Upper lobe of right lung (tissue), 1 donor: Measurements from ENCODE around the gene NOTCH1. TPM values are rescaled to one million over a fixed set of nuclear protein-coding genes. Genes with fewer than 3 reads are reported as not detected.

ENCODE experiments used
- ATAC-seq: fragments of 200-7000 bp; cut with Tn5 transposase; one replicate; pipeline ENCODE4 v1.9.1; 2020; ENCODE audit warnings: mild to moderate bottlenecking, moderate library complexity
- DNase-seq: peaks from one replicate; pipeline ENCODE4 v3.0.0-alpha.2; 2020
- H3K27ac ChIP-seq: fragments of 200-600 bp; one replicate; pipeline ENCODE4 v1.8.0; 2022
- H3K27me3 ChIP-seq: fragments of 200-600 bp; one replicate; pipeline ENCODE4 v1.8.0; 2022; ENCODE audit warnings: mild to moderate bottlenecking
- H3K36me3 ChIP-seq: fragments of 200-600 bp; one replicate; pipeline ENCODE4 v1.8.0; 2022
- H3K4me1 ChIP-seq: fragments of 200-600 bp; one replicate; pipeline ENCODE4 v1.8.0; 2022
- H3K4me3 ChIP-seq: fragments of 200-600 bp; one replicate; pipeline ENCODE4 v1.8.0; 2022; ENCODE audit warnings: mild to moderate bottlenecking
- H3K9me3 ChIP-seq: fragments of 200-600 bp; one replicate; pipeline ENCODE4 v1.8.0; 2022
- CTCF ChIP-seq: fragments of 200-600 bp; IDR thresholded peaks from one replicate; pipeline ENCODE4 v1.8.0; 2022; ENCODE audit warnings: antibody characterized with exemption
- intact Hi-C: fragments of 100-400 bp; cut with DNase I; formaldehyde crosslinking; loops from one replicate; pipeline ENCODE4 v1.11.0; 2022
- total RNA-seq: library from RNA; stranded (reverse); fragmentation: NEBNext Ultra II Directional; extraction: Animal tissue kit (Norgen Biotek cat#: 25700); gene quantifications from one replicate; pipeline ENCODE4 v1.2.1, GENCODE V29; 2021
- donor health status: DM: no; HTN: yes; CAD: no; lungs with severe emphysema.

Gene NOTCH1
- total RNA-seq, 1 donor from 2014 or later: 114 TPM

DNA sequence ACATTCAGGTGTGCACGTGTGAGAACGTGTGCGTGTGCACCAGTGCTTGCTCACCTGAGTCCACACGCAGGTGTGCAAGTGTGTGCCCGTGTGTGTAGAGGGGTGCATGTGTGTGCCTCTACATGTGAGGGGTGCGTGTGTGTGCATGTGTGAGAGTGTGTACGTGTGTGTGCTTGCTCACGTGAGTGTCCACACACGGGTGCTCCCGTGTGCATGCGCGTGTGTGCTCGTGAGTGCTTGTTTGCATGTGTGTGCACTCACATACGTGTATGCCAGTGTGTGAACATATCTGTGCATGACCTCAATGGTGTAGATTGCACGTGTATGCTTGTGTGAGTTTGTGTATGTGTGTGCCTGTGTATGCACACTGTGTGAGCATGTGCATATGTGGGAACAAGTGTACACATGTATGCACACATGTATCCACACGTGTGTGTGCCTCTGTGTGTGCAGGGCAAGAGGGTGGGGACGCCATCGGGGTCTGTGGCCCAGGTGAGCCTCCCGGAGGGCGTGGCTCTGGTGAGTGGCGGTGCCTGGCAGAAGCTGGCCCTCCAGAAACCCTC, 40.6 kb upstream of the NOTCH1 start:
- TF ChIP-seq CTCF: no peak
- Histone ChIP-seq H3K27me3 (no peaks in the 10 kb centered on the region), H3K9me3 (no peaks in the 10 kb centered on the region), H3K27ac (no peak overlapping the region), H3K36me3 (no peaks in the 10 kb centered on the region), H3K4me3 (no peak overlapping the region), H3K4me1 (peaks cover 41% of the 10 kb centered on the region)
- intact Hi-C loops: no loop called here
- no peak for ATAC-seq
- no peak for DNase-seq

DNA sequence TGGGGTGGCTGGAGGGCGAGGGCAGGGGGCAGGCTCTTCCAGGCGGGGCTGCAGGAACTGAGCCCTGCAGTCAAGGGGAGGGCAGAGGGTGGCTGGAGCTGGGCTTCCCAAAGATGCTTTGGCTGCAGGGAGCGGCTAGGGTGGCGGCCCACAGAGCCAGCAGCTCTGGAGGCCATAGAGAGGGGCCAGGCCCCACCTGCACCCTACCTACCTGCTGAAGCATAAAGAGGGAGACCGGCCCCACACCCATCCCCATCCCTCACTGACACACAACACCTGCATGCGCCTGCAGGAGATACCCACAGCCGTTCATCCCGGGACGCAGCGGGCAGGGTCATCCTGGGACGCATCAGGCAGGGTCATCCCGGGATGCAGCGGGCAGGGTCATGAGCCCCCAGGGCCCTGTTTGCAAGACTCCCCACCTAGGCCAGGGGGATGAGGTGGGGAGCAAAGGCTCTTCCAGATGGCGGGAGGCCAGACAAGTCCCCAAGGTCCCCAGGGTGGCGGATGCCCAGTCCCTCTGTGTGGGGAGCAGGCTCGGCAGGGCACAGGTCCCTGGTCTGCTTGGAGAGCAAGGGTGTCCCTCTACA, 39.8 kb upstream of the NOTCH1 start:
- intact Hi-C loops: no loop called here

GRCh38 chr9:136584934-136585333, 39.1 kb upstream of the NOTCH1 start:
- DNase-seq (no peak), ATAC-seq (no peak)
- Histone ChIP-seq H3K27me3 (no peaks in the 10 kb centered on the region), H3K9me3 (no peaks in the 10 kb centered on the region), H3K36me3 (no peaks in the 10 kb centered on the region), H3K4me3 (no peak overlapping the region), H3K4me1 (peaks cover 28% of the 10 kb centered on the region), H3K27ac (no peak overlapping the region)
- no peak for TF ChIP-seq CTCF
- intact Hi-C loops: no loop called here

More for the DNA sequence above, 39.8 kb upstream of the NOTCH1 start:
- H3K9me3 ChIP-seq: no peaks in the 10 kb centered on the region
- no peak for DNase-seq
- no peak overlapping the region for H3K4me3 ChIP-seq
- no peak for ATAC-seq
- no peak overlapping the region for H3K27ac ChIP-seq
- H3K4me1 ChIP-seq: peaks cover 33% of the 10 kb centered on the region
- no peak for TF ChIP-seq CTCF
- H3K36me3 ChIP-seq: no peaks in the 10 kb centered on the region
- no peaks in the 10 kb centered on the region for H3K27me3 ChIP-seq

GRCh38 chr9:136584401-136584932, 38.6 kb upstream of the NOTCH1 start:
- Histone ChIP-seq H3K27me3 (no peaks in the 10 kb centered on the region), H3K4me3 (no peak overlapping the region), H3K27ac (no peak overlapping the region), H3K36me3 (no peaks in the 10 kb centered on the region), H3K9me3 (no peaks in the 10 kb centered on the region), H3K4me1 (peaks cover 28% of the 10 kb centered on the region)
- intact Hi-C loops: no loop called here
- no peak for DNase-seq
- peak; percentile 2 for ATAC-seq
- TF ChIP-seq CTCF: no peak

- no peak for ATAC-seq
Observed at GRCh38 chr9:136582977-136583735, 37.3 kb upstream of the NOTCH1 start.

More at GRCh38 chr9:136582977-136583735, 37.3 kb upstream of the NOTCH1 start:
- no peak overlapping the region for H3K27ac ChIP-seq
- no peaks in the 10 kb centered on the region for H3K9me3 ChIP-seq
- H3K27me3 ChIP-seq: no peaks in the 10 kb centered on the region
- intact Hi-C loops: no loop called here
- TF ChIP-seq CTCF: no peak
- H3K4me3 ChIP-seq: no peak overlapping the region
- no peak for DNase-seq
- H3K4me1 ChIP-seq: peaks cover 28% of the 10 kb centered on the region
- no peaks in the 10 kb centered on the region for H3K36me3 ChIP-seq
